HG02970 (cell line): ENCODE results near the gene PAN2.
A peak's percentile ranks its signal among the peaks of the same experiment; 100 is the strongest.
"Not testable (repeated sequence)": the region's sequence is repeated elsewhere in the genome, so short reads cannot be mapped to it uniquely, and the experiment has no call there.

Experiments used
- ATAC-seq: cut with Tn5 transposase; IDR thresholded peaks from one replicate; pipeline ENCODE4 v1.9.1; 2021; ENCODE audit warnings: mild to moderate bottlenecking, moderate library complexity, moderate number of reproducible peaks; ENCODE audit not compliant: unreplicated experiment, low FRiP score

PAN2 gene

GRCh38 chr12:56308714-56309113 lies 25.1 kb downstream of the PAN2 start:
- ATAC-seq = no peak

GRCh38 chr12:56307221-56307965 lies 26.4 kb downstream of the PAN2 start:
- no peak for ATAC-seq

- ATAC-seq = no peak
Observed at GRCh38 chr12:56304872-56305590, 28.8 kb downstream of the PAN2 start.

- ATAC-seq = no peak
Observed at GRCh38 chr12:56304276-56304675, 29.5 kb downstream of the PAN2 start.

- ATAC-seq = no peak
Observed at GRCh38 chr12:56300644-56301464, 32.9 kb downstream of the PAN2 start.

GRCh38 chr12:56299853-56300643 lies 33.8 kb downstream of the PAN2 start, which contains the start of gene CS:
TSS of gene CS (minus strand) at chr12:56300330. CDS start at chr12:56300201, 129 bp downstream.
- peak; percentile 91 for ATAC-seq

- ATAC-seq = no peak
Observed at GRCh38 chr12:56299308-56299852, 34.4 kb downstream of the PAN2 start.

- ATAC-seq = no peak
Observed at GRCh38 chr12:56298828-56299227, 35.0 kb downstream of the PAN2 start.

- ATAC-seq = no peak
Observed at GRCh38 chr12:56297400-56297799, 36.4 kb downstream of the PAN2 start.

GRCh38 chr12:56296295-56296694 lies 37.5 kb downstream of the PAN2 start:
- ATAC-seq = no peak

- ATAC-seq = no peak
Observed at GRCh38 chr12:56293795-56294194, 40.0 kb downstream of the PAN2 start.

GRCh38 chr12:56288705-56289387 lies 45.0 kb downstream of the PAN2 start:
- ATAC-seq = no peak

GRCh38 chr12:56286044-56286830 lies 47.6 kb downstream of the PAN2 start:
- no peak for ATAC-seq

- not testable (repeated sequence) for ATAC-seq
Observed at GRCh38 chr12:56284263-56284662, 49.5 kb downstream of the PAN2 start.

- ATAC-seq = no peak
Observed at GRCh38 chr12:56282579-56282978, 51.2 kb downstream of the PAN2 start.

GRCh38 chr12:56282030-56282429 lies 51.8 kb downstream of the PAN2 start:
- no peak for ATAC-seq

GRCh38 chr12:56280849-56281248 lies 53.0 kb downstream of the PAN2 start:
- ATAC-seq = no peak

- ATAC-seq = no peak
Observed at GRCh38 chr12:56278905-56279304, 54.9 kb downstream of the PAN2 start.

- ATAC-seq = no peak
Observed at GRCh38 chr12:56274299-56274698, 59.5 kb downstream of the PAN2 start.
